Stimulated activated CD4-positive, alpha-beta T cell treated with anti-CD3 and anti-CD28 coated beads, Interleukin-2, amount 100 ng/mL, for 48 hours (primary cell): ENCODE results near the gene PRR20A.
"Not testable (repeated sequence)": the region's sequence is repeated elsewhere in the genome, so short reads cannot be mapped to it uniquely, and the experiment has no call there.

Experiments used
- DNase-seq, 2 donors: peaks; one replicate each; pipeline ENCODE4 v3.0.0-alpha.2; 2020

PRR20A gene

DNA sequence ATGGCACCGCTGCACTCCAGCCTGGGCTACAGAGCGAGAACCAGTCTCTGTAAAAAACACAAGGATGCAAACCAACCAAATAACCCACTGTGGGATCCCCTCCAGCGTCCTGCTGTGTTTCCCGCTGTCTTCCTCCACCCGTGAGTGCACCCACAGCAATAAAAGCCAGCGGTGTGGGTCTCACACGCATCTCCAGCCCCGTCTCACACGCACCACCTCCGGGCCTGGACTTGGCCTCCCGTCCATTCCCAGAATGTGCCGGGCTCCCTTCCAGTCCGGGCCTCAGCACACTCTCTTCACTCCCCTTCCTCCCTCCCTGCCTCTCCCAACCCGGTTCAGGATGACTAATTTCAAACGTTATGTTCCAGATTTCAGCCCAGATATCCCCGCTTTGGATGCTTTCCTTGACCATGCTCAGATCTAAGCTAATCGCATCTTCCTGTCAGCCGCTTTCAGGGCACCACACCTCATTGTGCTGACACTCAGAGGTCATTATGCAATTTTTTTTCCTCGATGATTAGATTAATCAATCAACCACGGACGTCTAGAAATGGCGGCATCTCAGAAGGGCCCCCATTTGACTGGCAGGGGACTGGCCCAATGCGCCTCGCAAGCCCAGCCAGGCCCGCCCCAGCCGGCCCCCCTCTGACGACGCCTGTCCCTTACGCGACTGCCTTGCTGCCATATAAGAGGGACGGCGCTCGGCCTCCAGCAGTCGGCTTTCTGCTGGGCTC, at the start of gene PRR20A:
TSS of gene PRR20A (plus strand) at position 684 of the 734 bp plus-strand sequence. CDS start 387 bp downstream, outside the sequence.
- not testable (repeated sequence) for DNase-seq

DNA sequence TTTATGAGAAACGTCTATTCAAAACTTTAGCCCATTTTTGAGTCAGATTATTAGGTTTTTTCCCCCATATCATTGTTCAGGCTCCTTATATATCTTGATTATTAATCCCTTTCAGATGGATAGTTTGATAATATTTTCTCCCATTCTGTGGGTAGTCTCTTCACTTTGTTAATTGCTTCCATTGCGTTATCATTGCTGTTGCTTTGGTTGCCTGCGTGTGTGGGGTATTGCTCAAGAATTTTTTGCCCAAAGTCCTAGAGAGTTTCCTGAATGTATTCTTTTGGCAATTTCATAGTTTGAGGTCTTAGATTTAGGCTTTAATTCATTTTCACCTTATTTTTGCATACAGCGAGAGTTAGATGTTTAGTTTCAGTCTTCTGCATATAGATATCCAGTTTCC, 25.8 kb upstream of the PRR20A start:
- DNase-seq: no peak

- DNase-seq: no peak
These were observed 17.0 kb upstream of the PRR20A start for GRCh38 chr13:57123681-57124080.

- DNase-seq: no peak
These were observed 11.8 kb upstream of the PRR20A start for GRCh38 chr13:57128909-57129308.

- no peak for DNase-seq
These were observed 4.6 kb upstream of the PRR20A start for GRCh38 chr13:57136093-57136492.

DNA sequence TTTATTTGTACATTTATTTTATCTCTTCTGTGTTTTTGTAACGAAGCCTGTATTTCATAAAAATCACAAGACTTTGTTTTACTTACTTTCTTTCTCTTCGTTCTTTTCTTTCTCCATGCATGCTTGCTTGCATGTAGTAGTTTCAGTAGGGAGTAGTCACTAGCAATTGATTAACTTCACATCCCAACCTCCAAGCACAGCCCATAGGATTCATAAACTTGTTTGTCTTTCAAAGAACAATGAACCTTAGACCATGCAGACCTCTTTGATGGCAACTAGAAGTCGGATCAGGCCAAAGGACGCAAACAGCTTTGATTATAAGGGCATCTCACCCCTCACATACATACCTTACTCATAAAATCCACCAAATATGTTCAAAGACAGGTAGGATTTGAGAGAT, 3.1 kb upstream of the PRR20A start:
- no peak for DNase-seq

- DNase-seq: no peak
These were observed 1.7 kb upstream of the PRR20A start for GRCh38 chr13:57138988-57139387.

GRCh38 chr13:57139781-57140180, 937 bp upstream of the PRR20A start:
- not testable (repeated sequence) for DNase-seq

GRCh38 chr13:57147188-57147587, 6.5 kb downstream of the PRR20A start, which contains the start of gene PRR20B:
Gene PRR20B, plus strand, starts transcription at chr13:57147488. Its CDS starts 387 bp downstream, at chr13:57147875.
- DNase-seq: not testable (repeated sequence)

DNA sequence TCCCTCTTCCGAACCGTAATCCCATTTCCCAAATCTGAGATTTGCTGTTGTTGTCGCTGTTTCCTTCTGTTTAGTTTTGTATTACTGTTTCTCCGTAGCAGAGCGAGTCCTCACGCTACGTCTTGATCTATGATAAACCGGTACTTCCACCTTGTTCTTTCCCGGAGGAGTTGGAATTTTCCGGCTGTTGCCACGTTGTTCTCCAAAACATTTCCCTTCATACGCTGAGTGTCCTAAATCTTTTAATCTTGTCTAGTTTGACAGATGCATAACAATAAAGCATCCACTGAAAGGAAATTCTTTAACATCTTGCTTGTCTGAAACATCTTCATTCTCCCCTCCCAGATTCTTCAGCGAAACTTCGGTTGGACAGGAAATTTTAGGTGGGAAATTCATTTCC, 7.4 kb downstream of the PRR20A start:
- DNase-seq: not testable (repeated sequence)

GRCh38 chr13:57153761-57154160, 13.0 kb downstream of the PRR20A start, which contains the start of gene PRR20C:
Gene PRR20C, plus strand, starts transcription at chr13:57154061. Its CDS starts 387 bp downstream, at chr13:57154448.
- DNase-seq: not testable (repeated sequence)

DNA sequence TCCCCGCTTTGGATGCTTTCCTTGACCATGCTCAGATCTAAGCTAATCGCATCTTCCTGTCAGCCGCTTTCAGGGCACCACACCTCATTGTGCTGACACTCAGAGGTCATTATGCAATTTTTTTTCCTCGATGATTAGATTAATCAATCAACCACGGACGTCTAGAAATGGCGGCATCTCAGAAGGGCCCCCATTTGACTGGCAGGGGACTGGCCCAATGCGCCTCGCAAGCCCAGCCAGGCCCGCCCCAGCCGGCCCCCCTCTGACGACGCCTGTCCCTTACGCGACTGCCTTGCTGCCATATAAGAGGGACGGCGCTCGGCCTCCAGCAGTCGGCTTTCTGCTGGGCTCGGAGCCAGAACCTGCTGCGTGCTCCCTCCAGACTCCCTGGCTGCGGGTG, 19.6 kb downstream of the PRR20A start, which contains the start of gene PRR20D:
TSS of gene PRR20D (plus strand) at position 301 of the 400 bp plus-strand sequence. CDS start 387 bp downstream, outside the sequence.
- DNase-seq: not testable (repeated sequence)

- not testable (repeated sequence) for DNase-seq
These were observed 26.2 kb downstream of the PRR20A start, which contains the start of gene PRR20E for GRCh38 chr13:57166897-57167296. Gene PRR20E, plus strand, starts transcription at chr13:57167197. Its CDS starts 387 bp downstream, at chr13:57167584.

DNA sequence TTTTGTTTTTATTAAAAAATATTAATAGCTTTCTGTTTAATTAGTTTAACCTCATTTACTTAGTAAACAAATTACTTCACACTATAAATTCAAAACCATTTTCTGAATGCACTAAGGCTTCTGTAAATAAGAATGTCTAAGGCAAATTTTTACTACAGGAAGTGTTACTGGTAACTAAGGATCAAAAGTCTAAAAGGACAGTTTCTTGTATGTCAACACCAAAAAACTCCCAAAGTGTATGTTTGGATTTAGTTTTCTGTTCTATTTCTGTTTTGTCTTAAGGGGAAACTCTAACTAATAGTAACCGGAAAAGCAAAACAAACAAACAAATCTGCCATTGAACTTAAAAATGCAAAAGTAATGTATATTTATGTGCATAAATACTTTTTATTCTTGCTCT, 50.9 kb downstream of the PRR20A start:
- DNase-seq: no peak
